HUDEP-2 (cell line): ENCODE data around the gene CST9L.
"Not testable (repeated sequence)": the region's sequence is repeated elsewhere in the genome, so short reads cannot be mapped to it uniquely, and the experiment has no call there.

Experiments
- DNase-seq, 76 experiments: peaks; one replicate each; lab custom pipeline; 2025; ENCODE audit not compliant: unreplicated experiment in 76 of 76; lab: John Stamatoyannopoulos, UW

Gene CST9L

DNA sequence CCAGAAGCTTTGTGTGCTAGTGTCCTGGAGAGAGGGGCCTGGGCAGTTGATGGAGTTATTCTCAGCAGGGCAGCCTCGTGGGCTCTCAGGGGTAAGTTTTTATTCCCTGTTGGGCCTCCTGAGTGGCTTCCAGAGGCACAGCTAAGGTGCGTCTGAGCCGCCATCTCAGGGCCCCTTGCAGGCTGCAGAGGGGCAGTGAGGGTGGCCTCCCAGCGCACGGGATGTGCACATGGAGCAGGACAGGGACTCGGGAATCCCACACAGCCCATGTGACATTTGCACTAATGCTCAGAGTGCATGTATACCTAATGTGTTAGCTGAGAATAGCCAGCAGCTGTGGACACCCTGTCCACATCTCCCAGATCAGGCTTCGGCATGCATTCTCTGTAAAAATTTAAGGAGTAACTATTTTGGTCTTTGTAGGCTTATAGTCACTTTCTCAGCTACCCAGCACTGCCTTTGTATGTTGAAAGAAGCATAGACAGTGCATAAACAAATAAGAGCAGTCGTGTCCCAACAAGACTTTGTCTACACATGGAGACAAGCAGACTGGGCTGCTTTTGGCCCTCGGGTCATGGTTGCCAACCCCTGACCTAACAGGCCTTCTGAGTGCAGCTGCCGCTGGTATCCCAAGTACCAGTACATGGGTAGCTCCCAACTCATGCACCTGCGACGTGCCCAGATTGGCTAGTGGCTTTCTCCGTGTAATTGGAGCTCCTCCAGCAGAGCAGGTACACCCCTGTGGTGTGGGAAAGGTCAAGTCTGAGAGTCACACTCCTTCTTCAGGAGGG is 18.6 kb upstream of the CST9L start:
- no peak for DNase-seq

DNA sequence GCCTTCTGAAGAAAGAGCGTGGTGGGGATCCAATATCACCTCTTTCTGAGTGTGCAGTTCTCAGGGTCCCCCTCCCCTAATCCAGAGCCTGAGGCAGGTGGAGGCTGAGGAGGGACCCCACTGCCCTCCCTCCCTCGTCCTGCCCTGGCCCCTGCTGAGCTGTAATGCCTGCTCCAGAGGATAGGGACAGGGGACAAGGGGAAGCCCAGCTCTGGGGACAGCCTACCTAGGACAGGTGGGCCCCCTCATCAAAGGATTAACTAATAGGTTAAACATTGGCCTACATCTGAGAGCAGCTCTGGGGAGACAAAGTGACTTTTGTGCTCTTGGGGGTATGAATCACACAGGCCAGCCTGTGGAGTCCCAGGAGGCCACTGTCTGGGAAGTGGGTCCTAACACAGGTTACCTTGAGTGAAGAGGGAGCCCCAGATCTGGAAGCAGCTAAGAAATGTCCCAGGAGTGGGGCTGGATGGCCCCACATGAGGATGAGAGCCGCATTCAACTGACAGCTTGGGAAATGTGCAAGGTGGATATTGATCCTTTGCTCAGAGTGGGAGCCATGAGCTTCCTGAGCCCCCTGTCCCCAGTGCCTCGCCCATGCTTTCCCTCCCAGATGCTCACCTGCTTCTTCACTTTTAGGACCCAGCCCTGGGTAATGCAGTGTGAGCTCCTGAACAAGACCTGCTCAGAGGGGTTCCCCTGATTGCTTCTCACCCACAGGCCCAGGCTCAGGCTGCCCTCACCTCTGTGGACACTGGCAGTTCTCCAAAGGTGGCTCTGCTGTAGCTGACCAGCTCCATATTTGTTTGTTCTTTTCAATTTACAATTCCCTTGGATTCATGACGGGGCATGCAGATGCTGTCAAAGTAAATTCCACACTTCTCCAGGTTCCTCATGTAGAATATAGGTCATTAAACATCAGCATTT is 17.8 kb upstream of the CST9L start:
- no peak for DNase-seq

DNA sequence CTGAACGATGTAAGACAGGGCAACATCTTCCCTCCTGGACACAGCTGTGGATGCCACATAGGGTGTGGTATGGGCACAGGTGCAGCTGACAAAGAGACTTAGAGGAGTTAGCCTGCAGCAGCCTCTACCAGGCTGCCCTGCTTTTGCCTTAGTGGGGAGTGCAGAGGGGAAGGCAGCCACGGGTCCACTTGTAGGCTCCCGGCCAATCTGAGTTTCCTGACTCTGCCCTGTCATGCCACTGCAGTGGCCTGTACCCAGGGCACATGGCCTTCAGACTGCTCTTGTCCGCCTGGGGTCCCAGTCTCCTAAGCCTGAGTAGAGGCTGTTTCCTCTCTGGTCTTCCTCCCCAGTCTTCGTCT is 17.1 kb upstream of the CST9L start:
- DNase-seq = no peak

DNA sequence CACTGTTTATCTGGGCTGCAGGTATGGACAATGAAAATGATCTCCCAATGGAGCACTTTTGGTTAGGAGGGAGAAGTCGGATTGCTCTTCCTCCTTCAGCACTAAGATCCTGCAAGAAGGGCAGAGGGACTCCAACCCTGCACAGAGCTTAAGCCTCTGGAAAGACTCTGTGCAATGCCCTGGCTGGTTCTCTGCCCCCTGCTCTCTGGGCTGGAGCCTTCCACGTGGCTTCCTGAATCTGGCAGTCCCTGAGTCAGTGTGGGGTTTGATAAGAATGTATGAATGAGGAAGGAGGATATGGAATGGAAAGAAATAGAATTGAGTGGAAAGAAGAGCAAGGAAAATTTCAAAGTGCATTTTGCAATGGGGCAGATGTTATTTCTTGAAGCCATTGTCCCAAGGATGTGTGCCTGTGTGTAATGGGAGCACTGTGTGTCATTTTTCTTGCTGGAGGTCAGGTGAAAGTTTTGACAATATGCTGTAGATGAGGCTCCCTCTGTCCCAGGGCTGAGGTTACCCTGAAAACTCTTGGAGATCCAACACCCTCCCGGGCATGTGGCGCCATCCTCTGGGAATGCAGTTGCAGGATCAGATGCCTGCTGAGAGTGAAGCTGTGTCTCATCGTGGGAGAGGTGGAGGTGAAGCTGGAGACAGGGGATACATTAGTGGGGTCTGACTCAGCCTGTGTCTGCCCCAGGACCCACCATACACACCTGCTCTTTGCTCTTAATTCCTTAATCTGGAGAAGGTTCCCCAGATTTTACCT is 16.3 kb upstream of the CST9L start:
- no peak for DNase-seq

DNA sequence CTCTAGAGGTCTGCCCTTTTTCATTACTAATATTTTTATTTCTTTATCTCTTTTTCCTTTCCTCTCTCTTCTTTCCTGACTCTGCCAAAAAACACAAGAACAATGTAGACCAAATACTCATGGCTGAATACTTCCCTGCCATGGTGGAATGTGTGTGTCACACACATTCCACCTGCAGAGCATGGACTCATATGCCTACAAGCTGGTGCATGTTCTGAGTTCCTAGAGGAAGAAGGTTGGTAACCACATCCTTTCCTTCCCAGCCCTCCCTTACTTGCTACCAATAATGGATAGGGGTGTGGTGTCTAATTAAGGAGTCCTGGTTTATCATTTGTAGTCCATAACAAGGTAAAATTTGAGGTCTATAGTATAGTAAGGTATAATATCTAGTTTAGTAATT is 15.2 kb upstream of the CST9L start:
- DNase-seq = no peak

DNA sequence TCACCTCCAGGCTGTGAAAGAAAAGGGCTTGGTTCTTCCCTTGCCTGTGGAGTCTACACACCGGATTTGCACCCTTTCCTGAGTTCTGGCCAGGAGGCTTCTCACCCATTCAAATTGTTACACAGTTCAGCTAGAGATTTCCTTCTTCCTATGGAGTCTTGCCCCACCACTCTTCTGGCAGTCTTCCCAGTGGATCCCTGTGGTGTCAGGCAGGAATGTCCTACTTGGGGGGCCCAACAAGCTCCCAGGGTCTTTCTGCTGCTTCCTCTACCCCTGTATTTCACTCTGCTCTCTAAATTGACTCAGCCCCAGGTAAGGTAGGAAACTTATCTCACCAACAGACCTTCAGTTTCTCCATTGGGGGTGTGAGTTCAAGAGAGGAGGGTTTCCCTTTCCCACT is 14.0 kb upstream of the CST9L start:
- DNase-seq = no peak

DNA sequence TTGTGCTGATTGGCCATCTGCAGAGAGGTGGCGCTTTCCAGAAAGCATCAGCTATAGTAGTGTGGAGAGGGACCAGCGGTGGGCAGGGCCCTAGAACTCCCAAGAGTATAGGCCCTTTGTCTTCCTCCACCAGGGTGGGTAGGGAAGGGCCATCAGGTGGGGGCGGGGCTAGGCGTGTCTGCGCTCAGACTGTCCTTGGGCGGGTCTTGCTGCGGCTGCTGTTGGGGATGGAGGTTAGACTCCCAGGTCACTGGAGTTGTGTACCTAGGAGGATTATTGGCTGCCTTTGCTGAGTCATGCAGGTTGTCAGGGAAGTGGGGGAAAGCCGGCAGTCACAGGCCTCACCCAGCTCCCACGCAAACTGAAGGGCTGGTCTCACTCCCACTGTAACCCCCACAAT is 13.5 kb upstream of the CST9L start:
- not testable (repeated sequence) for DNase-seq

DNA sequence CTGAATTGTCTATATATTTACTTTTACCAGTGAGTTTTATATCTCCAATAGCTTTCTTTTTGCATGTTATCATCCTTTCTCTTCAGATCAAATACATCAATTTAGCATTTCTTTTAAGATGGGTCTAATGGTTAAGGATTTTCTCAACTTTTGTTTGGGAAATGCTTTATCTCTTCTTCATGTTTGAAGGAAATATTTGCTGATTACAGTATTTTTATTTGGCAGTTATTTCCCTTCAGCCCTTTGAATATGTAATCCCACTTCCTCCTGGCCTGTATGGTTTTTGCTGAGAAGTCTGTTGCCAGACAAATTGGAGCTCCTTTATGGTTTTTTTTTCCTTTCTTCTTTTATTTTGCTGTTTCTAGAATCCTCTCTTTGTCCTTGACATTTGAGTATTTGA is 6.7 kb upstream of the CST9L start:
- DNase-seq = no peak

DNA sequence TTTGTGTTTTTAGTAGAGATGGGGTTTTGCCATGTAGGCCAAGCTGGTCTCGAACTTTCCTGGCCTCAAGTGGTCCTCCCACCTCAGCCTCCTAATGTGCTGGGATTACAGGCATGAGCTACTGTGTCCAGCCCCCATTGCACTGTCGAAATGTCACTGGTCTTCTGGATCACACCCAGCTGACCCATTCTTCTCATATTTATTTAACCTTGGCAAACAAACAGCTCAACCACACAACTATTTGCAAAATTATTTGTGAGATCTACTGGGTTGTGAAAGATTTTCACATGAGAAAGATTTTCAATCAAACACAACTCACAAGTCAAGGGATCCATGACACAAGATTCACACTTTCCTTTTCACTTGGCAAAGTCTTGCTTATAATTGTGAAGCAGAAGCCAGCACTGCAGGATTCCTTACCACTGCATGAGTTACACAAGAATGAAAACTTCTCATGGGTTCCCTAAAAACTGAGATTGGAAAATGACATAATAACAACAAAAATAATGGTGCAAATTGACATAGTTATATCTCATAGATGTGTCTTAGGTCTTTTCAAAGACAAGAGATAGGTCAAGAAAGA is 2.0 kb upstream of the CST9L start:
- no peak for DNase-seq

DNA sequence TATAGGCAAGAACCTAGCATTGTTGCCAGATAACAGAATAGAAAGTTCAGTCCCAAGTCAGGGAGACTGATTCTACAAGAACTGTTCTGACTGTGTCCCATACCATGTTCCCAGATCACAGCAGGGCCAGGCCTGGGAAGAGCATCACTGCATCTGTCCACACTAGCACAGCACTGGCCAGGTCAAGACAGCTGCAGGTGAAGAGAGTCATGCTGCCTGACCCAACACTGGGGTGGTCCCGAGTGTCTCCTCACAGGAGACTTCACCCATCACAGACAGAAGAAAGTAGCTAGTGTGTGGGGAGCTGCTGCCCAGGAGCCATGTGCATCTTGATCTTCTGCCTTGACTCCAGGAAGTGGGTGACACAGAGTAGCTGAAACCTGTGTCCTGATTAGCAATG is 1.3 kb upstream of the CST9L start:
- no peak for DNase-seq

DNA sequence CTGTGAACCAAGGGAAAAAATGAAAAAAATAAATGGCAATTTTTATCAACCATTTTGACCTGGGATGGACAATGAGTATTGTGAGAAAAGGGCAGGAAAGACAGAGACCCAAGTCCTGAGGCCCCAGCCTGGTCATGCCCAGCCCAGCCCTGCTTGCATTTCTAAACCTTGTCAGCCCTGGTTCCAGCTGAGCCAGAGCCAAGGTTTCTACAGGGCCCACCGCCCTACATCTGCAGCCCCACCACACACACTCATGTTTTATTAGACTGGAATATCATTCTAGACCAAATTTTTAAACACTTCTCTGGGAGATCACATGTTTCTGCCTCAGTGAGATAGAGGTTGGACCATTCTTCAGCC is 667 bp upstream of the CST9L start:
- no peak for DNase-seq

DNA sequence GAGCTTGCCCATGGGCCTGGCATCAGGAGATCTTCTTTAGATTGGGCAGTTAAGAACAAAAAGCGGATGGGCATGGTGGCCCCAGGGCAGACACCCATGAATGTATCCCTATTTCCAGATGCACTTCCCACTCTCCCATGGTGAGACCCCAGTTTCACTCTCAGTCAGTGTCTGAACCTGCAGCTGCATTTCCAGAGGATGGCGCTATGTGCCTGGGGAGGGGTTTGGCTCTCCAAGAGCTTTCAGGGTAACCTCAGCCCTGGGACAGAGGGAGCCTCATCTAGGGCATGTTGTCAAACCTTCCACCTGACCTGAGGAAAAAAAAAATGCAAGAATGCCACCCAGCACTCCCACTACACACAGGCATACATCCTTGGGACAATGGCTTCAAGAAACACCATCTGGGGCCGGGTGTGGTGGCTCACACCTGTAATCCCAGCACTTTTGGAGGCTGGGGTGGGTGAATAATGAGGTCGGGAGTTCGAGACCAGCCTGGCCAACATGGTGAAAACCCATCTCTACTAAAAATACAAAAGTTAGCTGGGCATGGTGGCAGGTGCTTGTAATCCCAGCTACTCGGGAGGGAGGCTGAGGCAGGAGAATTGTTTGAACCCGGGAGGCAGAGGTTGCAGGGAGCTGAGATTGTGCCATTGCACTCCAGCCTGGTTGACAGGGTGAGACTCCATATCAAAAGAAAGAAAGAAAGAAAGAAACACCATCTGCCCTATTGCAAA is 1.9 kb downstream of the CST9L start:
- DNase-seq = no peak

DNA sequence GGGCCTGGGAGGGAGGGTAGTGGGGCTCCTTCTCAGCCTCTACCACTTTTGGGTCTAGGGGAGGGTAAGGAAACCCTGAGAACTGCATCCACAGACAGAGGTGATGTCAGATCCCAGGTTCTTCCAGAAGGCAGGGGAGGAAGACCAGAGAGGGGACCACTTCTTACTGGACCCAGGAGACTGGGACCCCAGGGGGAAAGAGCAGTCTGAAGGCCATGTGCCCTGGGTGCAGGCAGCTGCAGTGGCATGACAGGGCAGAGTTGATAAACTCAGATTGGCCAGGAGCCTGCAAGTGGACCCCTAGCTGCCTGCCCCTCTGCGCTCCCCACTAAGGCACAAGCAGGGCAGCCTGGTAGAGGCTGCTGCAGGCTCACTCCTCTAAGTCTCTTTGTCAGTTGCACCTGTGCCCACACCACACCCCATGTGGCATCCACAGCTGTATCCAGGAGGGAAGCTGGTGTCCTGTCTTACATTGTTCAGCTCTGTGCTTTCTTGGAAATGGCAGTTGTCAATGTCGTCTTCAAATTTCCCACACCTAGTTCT is 2.7 kb downstream of the CST9L start:
- no peak for DNase-seq

DNA sequence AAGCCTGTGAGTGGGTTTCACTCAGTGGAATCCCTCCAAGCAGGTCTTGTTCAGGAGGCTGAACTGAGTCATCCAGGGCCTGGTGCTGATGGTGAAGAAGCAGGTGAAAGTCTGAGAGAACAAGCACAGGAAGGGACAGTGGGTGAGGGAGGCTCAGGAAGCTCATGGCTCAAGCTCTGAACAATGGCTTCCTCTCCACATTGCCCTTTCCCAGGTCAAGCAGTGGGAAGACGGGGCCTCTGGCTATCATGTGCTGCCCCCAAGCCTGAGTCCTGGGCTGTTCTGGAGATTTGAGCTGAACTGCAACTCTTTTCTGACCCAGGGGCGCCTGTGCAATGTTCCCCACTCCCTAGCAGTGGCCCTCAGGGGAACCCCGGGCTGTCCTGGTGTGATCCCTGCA is 3.4 kb downstream of the CST9L start:
- DNase-seq = no peak

DNA sequence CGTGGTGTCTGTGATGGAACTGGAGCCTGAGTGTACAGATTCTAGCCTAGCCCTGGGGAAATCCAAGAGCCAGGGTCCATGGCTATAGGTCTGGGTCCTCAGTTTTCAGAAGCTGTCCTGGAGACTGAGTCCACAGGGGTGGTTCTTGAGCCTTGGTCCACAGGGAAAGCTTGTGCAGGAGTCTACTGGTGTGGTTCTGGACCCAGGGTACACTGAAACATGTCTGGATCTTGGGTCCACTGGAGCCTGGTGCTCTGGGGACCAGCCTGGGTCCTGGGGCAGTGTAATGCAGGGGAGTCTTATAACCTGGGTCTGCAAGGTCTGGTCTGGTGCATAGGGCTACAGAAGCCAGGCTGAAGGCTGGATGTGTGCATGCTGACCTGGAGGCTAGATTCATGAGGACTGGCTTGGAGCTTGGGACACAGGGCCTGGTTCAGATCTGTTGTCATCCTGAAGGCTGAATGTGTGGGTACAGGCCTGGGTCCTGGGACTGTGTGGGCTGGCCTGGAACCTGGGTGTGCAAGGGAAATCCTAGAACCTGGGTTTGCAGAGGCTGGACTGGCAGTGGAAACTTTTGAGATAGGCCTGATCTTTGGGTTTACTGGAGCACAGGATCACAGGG is 5.5 kb downstream of the CST9L start:
- DNase-seq = no peak

DNA sequence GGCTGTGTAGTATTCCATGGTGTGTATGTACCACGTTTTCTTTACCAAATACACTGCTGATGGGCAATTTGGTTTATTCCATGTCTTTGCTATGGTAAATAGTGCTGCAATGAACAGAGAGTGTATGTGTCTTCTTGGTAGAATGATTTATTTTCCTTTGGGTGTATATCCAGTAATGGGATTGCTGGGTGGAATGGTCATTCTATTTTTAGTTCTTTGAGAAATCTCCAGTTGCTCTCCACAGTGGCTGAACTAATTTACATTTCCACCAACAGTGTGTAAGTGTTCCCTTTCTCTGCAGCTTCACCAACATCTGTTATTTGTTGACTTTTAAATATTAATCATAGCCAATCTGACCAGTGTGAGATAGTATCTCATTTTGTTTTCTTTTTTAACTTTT is 13.9 kb downstream of the CST9L start:
- DNase-seq = no peak

DNA sequence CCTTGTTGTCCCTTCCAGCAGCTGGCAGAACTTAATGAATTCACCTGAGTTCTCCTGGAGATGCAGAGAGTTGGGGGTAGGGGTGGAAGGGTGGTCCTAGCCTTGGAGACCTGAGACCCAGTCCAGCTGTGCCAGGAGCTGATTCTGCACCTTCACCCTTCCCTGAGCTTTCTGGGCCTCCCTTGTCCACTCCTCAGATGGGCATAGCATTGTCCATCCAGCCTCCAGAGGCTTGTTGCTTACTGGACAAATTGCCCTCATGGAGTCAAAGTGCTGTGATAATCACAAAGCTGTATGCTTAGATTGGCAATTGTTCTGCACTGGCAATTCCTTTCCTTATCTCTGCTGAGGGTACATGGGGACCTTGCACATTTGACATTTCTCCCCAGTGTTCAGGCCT is 16.5 kb downstream of the CST9L start:
- no peak for DNase-seq

DNA sequence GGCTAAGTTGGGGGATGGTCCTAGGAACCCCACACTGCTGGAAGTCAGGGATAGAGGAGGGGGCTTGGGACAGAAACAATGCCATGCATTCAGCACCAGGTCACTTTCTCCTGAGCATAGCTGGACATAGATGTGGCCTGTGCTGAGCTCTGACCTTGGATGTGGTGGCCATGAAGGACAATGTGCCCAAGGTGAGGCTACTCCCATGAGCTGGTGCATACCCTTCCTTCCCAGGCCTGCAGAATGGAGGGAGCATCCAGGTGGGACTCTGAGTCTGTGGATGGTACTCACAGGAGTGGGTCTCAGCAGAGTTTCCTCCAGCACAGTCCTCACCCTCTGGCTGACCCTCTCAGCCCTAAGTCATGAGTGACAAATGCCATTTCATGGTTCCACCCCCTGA is 16.9 kb downstream of the CST9L start:
- DNase-seq = no peak

DNA sequence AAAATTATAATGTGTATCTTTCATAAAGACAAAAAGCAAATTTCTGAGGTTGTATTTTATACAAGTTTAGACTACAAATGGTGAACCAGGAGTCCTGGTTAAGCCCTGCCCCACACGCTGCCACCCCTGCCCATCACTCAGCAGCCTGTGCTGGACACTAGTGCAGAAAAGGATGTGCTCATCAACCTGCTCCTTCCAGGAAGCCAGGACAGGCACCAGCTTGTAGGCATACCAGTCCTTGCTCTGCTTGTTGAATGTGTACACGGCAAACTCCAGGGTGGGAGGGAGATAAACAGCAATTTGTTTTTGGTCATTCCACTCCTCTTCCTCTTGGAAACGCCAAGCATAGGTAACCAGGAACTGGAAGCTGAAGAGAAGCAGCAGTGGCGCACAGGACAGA is 18.1 kb downstream of the CST9L start:
- DNase-seq = no peak

DNA sequence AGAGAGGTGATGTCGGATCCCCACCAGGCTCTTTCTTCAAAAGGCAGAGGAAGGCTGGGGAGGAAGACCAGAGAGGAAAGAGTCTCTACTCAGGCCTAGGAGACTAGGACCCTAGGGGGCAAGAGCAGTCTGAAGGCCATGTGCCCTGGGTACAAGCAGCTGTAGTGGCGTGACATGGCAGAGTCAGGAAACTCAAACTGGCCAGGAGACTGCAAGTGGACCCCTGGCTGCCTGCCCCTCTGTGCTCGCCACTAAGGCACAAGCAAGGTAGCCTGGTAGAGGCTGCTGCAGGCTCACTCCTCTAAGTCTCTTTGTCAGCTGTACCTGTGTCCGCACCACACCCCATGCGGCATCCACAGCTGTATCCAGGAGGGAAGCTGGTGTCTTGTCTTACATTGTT is 19.9 kb downstream of the CST9L start:
- DNase-seq = no peak
